Small intestine (tissue), 7 donors: ENCODE results near the gene FBH1. TPM values are rescaled to one million over a fixed set of nuclear protein-coding genes. Genes with fewer than 3 reads are reported as not detected.
"Not testable (repeated sequence)": the region's sequence is repeated elsewhere in the genome, so short reads cannot be mapped to it uniquely, and the experiment has no call there.

Source experiments
- DNase-seq, 2 donors: peaks; one replicate each; pipeline versions ENCODE4 v3.0.0 to v3.0.0-alpha.2; 2013
- FAIRE-seq: peaks from 2 replicates; lab custom pipeline; 2012; peaks lifted over from hg19 to GRCh38; lab: Jason Lieb, UNC
- H3K27ac ChIP-seq, 3 donors: one replicate each; pipeline ENCODE4 v1.5.1; 2013; ENCODE audit warnings: low read length in 2 of 3, mild to moderate bottlenecking in 2 of 3, control low read depth in 1 of 3, inconsistent platforms in 1 of 3, low read depth in 1 of 3, moderate library complexity in 1 of 3
- H3K27me3 ChIP-seq, 3 donors: one replicate each; pipeline ENCODE4 v1.6.1; 2013; ENCODE audit warnings: low read length in 3 of 3, inconsistent platforms in 1 of 3; ENCODE audit not compliant: control insufficient read depth in 3 of 3, insufficient read depth in 3 of 3
- H3K36me3 ChIP-seq, 3 donors: one replicate each; pipeline ENCODE4 v1.6.1; 2013; ENCODE audit warnings: low read length in 3 of 3, inconsistent platforms in 1 of 3, low read depth in 1 of 3, mild to moderate bottlenecking in 1 of 3, moderate library complexity in 1 of 3; ENCODE audit not compliant: control insufficient read depth in 3 of 3, insufficient read depth in 2 of 3
- H3K4me1 ChIP-seq, 3 donors: one replicate each; pipeline ENCODE4 v1.6.1; 2013; ENCODE audit warnings: low read length in 2 of 3, inconsistent platforms in 1 of 3, low read depth in 1 of 3, mild to moderate bottlenecking in 1 of 3, moderate library complexity in 1 of 3; ENCODE audit not compliant: control insufficient read depth in 3 of 3, insufficient read depth in 2 of 3
- H3K4me3 ChIP-seq, 3 donors: one replicate each; pipeline ENCODE4 v1.5.1; 2013; ENCODE audit warnings: low read length in 3 of 3, control low read depth in 1 of 3, inconsistent platforms in 1 of 3, low read depth in 1 of 3, mild to moderate bottlenecking in 1 of 3, moderate library complexity in 1 of 3
- H3K9me3 ChIP-seq, 2 donors: one replicate each; pipeline ENCODE4 v1.6.1; 2013; ENCODE audit warnings: low read depth in 1 of 2, low read length in 1 of 2; ENCODE audit not compliant: control insufficient read depth in 2 of 2, insufficient read depth in 1 of 2
- WGBS, 3 donors: extraction: QIAGEN DNeasy Blood & Tissue Kit; methylation state at CpG; one replicate each; pipeline ENCODE4 v1.1.7; 2013; 5-methylcytosine and 5-hydroxymethylcytosine counted together
- polyA plus RNA-seq, 4 donors: library from polyadenylated mRNA; stranded (reverse) in 3 of 4; unstranded in 1 of 4; fragments of 200-250 nt in 3 of 4; fragments of 120-200 nt in 1 of 4; gene quantifications; one replicate each; pipeline versions ENCODE4 v1.2.1 to v1.2.3, GENCODE V29; 2013
- donor health status: healthy with polysubstance abuse.
- donor health status: control.
- donor health status: control.
- donor health status: Bipolar disorder and iron deficiency.
- donor health status: healthy.

FBH1 gene
- polyA plus RNA-seq, 4 donors: 38.8 to 89.9 (median 67.5) TPM

- Histone ChIP-seq H3K9me3 (peaks cover 0 to 11% of the 10 kb centered on the region in 2 donors), H3K36me3 (peaks cover 0 to 17% (median 0%) of the 10 kb centered on the region in 3 donors)
- H3K27ac ChIP-seq, H3K4me3 ChIP-seq, H3K27me3 ChIP-seq, FAIRE-seq, H3K4me1 ChIP-seq, DNase-seq: not testable (repeated sequence)
- 85 to 96% (median 92%) methylated on average over 8 of the region's 8 CpGs for WGBS, 3 donors
Measured at GRCh38 chr10:5868383-5868782, 21.7 kb upstream of the FBH1 start.

GRCh38 chr10:5869156-5869555, 20.9 kb upstream of the FBH1 start:
- no peak for FAIRE-seq
- H3K9me3 ChIP-seq: peaks cover 0 to 8% of the 10 kb centered on the region in 2 donors
- DNase-seq: no peak
- no peak overlapping the region for H3K27ac ChIP-seq
- H3K4me3 ChIP-seq: no peak overlapping the region
- H3K36me3 ChIP-seq: peaks cover 0 to 13% (median 0%) of the 10 kb centered on the region in 3 donors
- WGBS, 3 donors: 87 to 97% (median 92%) methylated on average over 3 of the region's 3 CpGs
- H3K4me1 ChIP-seq: no peaks in the 10 kb centered on the region
- H3K27me3 ChIP-seq: no peaks in the 10 kb centered on the region

DNA sequence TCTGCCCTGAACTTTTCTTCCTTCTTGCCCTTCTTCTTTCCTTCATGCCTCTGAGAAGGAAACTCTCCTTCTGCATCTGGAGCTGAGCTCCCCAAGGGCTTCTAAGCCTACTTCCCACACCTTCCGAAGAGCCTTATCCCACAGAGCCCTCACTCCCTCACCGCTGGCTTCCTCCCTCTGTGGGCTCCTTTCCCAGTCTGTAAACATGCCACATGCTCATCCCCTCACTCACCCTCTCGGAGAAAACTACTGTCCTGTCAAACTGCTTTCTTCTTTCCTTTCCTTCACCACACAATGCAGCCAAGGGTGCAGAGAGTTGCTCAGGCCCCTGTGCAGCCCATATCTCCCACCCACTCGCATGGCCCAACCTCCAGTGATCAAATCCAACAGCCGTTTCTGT, 18.4 kb upstream of the FBH1 start:
- WGBS, 3 donors: 75 to 92% (median 87%) methylated on average over 5 of the region's 5 CpGs
- FAIRE-seq (no peak), DNase-seq (no peak)
- no peak overlapping the region for H3K4me3 ChIP-seq
- H3K36me3 ChIP-seq: peaks cover 0 to 31% (median 6%) of the 10 kb centered on the region in 3 donors
- H3K4me1 ChIP-seq: no peaks in the 10 kb centered on the region
- no peaks in the 10 kb centered on the region for H3K27me3 ChIP-seq
- H3K9me3 ChIP-seq: peaks cover 0 to 8% of the 10 kb centered on the region in 2 donors
- H3K27ac ChIP-seq: no peak overlapping the region

DNA sequence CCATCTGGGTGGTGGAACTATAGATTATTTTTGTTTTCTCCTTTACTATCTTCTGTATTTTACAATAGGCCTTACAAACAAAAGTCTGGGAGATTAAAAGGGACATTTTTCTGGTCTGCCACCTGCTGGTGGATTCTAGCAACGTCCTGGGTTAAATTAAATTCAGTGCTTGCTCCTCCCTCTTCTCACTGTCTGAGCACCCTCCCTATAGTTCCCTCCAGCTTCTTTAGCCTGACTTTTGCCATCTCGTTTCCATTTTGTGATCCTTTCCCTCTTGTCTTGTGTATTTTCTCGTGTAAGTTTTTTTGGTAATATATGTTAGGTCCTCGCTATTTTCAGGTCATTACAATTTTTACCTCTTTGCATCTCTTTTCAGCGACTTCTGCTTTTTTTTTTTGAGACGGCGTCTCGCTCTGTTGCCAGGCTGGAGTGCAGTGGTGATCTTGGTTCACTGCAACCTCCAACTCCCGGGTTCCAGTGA, 16.5 kb upstream of the FBH1 start:
- H3K27me3 ChIP-seq: no peaks in the 10 kb centered on the region
- WGBS, 3 donors: 46 to 57% (median 50%) methylated on average over 9 of the region's 9 CpGs
- peaks cover 6 to 40% (median 10%) of the 10 kb centered on the region in 3 donors for H3K36me3 ChIP-seq
- H3K9me3 ChIP-seq: peaks cover 0 to 2% of the 10 kb centered on the region in 2 donors
- FAIRE-seq: no peak
- peak; percentile 75 to 81 for DNase-seq
- H3K4me1 ChIP-seq: no peaks in the 10 kb centered on the region
- no peak overlapping the region for H3K27ac ChIP-seq
- no peak overlapping the region for H3K4me3 ChIP-seq

GRCh38 chr10:5876181-5876768, 13.8 kb upstream of the FBH1 start:
- no peak for FAIRE-seq
- Histone ChIP-seq H3K36me3 (peaks cover 6 to 42% (median 10%) of the 10 kb centered on the region in 3 donors), H3K9me3 (no peaks in the 10 kb centered on the region), H3K4me3 (no peak overlapping the region), H3K27ac (no peak overlapping the region), H3K4me1 (no peaks in the 10 kb centered on the region), H3K27me3 (no peaks in the 10 kb centered on the region)
- 77 to 84% (median 81%) methylated on average over 14 of the region's 14 CpGs for WGBS, 3 donors
- DNase-seq: no peak

DNA sequence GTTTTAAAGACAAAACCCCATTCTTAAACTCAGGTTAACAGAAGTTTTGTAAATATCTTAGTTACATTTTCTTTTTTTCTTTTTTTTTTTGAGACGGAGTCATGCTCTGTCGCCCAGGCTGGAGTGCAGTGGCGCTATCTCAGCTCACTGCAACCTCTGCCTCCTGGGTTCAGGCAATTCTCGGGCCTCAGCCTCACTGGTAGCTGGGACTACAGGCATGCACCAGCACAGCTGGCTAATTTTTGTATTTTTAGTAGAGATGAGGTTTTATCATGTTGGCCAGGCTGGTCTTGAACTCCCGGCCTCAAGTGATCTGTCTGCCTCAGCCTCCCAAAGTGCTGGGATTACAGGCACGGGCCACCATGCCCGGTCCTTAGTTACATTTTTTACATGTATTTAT, 13.0 kb upstream of the FBH1 start:
- not testable (repeated sequence) for H3K27me3 ChIP-seq, DNase-seq, H3K4me1 ChIP-seq, FAIRE-seq, H3K9me3 ChIP-seq, H3K4me3 ChIP-seq, H3K27ac ChIP-seq
- WGBS, 3 donors: 88 to 94% (median 92%) methylated on average over 7 of the region's 7 CpGs
- H3K36me3 ChIP-seq: peaks cover 8 to 43% (median 10%) of the 10 kb centered on the region in 3 donors

- Histone ChIP-seq H3K9me3 (no peaks in the 10 kb centered on the region), H3K4me1 (peaks cover 0 to 3% (median 0%) of the 10 kb centered on the region in 3 donors), H3K4me3 (no peak overlapping the region), H3K27me3 (no peaks in the 10 kb centered on the region), H3K27ac (no peak overlapping the region), H3K36me3 (peaks cover under 1 to 51% (median 7%) of the 10 kb centered on the region in 3 donors)
- FAIRE-seq: no peak
- peak in 1 of 2 donors; percentile 73 for DNase-seq
- 16 to 66% (median 50%) methylated on average over 8 of the region's 8 CpGs for WGBS, 3 donors
Measured at GRCh38 chr10:5882961-5883360, 7.1 kb upstream of the FBH1 start.

DNA sequence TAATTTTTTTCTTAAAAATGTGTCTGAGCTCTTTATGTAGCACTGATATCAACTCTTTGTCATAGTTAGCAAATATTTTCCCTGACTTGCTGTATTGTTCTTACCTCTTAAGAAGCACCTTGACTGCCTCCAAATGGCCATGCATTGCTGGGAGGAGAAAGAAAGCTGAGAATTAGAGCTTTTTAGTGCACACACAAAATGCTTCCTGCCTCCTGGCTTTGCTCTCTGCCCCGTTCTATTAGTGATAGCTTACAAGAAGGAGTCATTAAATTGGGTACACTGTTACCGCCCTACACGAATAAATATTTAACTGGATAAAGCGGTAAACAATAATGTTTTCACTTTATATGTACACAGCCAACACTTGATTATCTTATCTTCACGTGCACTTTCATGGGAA, 4.4 kb upstream of the FBH1 start:
- no peak for FAIRE-seq
- Histone ChIP-seq H3K4me3 (no peak overlapping the region), H3K27me3 (no peaks in the 10 kb centered on the region), H3K9me3 (no peaks in the 10 kb centered on the region), H3K36me3 (peaks cover 0 to 35% (median 5%) of the 10 kb centered on the region in 3 donors), H3K4me1 (peaks cover 0 to 4% (median 3%) of the 10 kb centered on the region in 3 donors), H3K27ac (no peak overlapping the region)
- 20 to 69% (median 42%) methylated on average over 5 of the region's 5 CpGs for WGBS, 3 donors
- peak in 1 of 2 donors; percentile 46 for DNase-seq
